ENCODE measurements around the gene LEP.

- no peak for TF ChIP-seq SUZ12 (IDR thresholded peaks at IDR 0.05; ENCODE audit: extremely low read depth, insufficient read depth, insufficient read length)
- TF ChIP-seq ZNF274 (IDR thresholded peaks at IDR 0.05; ENCODE audit: low read depth, low read length), result no peak
- no peak for TF ChIP-seq YY1 (IDR thresholded peaks at IDR 0.05; ENCODE audit: insufficient read depth, insufficient read length)
These were observed 39.9 kb upstream of the LEP start for GRCh38 chr7:128201067-128201689.

All from NT2/D1 (cell line).